ENCODE data around the gene TAS2R60.
A peak's percentile ranks its signal among the peaks of the same experiment; 100 is the strongest.
"Not testable (repeated sequence)": the region's sequence is repeated elsewhere in the genome, so short reads cannot be mapped to it uniquely, and the experiment has no call there.

TAS2R60 gene

DNA sequence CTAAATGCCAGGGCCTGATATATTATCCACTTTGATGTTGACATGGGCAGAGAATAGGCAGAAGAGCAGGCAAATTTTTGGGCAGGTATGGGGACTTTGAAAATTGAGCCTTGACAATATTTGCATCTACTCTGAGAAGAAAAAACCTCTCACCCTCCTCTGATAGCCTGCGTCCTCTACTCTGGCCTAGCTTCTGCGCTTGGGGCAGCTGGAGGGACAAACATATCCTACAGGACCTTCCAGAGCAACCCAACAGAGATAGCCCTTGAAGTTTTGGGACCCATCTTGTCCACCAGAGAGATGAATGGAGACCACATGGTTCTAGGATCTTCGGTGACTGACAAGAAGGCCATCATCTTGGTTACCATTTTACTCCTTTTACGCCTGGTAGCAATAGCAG lies at the start of gene TAS2R60:
Gene TAS2R60 (plus strand): TSS at position 301 of the 400 bp plus-strand sequence. CDS start 0 bp downstream, at position 301.
- no peak for DNase-seq

DNA sequence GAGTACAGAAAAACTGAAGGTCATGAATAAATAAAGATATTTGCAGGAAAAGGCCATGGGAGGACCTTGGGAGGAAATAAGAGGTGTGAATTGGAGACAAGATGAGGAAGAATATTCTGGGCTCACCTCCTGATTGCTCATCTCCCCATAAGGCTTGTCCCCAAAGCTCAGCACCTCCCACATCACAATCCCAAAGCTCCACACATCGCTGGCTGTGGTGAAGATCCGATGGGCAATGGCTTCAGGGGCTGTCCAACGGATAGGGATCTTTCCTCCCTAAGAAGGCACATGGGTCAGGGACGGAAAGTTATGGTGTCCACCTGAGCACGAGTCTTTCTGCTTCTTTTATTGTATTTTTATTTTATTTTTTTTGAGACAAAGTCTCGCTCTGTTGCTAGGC lies 49.2 kb upstream of the TAS2R60 start:
- DNase-seq: no peak

GRCh38 chr7:143394777-143395176 lies 48.5 kb upstream of the TAS2R60 start:
- no peak for DNase-seq

- peak in 5 of 58 donors; percentile 13 to 29 (median 16) for DNase-seq
Measured at GRCh38 chr7:143395187-143396149, 47.8 kb upstream of the TAS2R60 start.

GRCh38 chr7:143396182-143396581 lies 47.1 kb upstream of the TAS2R60 start:
- DNase-seq: no peak

DNA sequence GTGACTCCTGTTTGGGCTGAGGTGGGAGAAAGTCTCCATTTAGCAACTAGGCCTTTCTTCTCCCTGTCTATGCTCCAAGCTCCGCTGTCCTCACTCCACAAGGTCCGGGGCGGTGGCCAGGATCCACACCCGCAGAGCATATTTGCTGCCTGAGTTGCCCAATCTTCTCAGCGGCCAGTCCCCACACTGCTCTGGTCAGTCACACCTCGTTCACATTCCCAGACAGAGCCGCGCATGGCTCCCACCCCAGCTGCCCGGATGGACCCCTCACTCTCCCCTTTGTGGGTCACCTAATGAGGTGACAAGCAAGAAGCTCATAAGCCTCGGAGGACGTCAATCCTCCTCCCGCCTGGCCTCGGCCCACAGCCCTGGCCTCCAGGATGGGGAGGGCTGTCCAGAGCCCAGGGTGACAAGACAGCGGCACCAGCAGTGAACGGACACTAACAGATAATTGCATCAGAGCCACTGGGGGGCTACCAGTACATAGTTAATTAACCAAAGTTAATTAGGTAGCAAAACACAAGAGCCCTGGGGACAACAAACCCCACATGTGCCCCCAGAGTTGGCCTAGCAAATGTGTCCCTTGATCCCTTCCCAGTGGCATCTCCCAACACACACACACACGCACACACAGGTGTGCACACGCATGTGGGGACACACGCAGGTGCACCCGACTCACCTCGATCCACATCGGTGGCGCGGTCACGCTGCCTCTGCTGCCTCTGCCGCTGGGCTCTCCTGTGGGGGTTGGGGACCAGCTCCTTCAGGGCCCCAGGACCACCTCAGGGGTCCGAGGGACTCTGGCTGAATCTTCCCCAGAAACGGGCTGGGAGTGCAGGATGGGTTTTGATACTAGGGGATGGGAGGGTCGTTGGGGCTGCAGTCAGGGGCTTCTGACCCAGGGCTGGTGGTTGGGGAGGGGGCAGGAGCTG lies 46.4 kb upstream of the TAS2R60 start:
- DNase-seq: no peak

DNA sequence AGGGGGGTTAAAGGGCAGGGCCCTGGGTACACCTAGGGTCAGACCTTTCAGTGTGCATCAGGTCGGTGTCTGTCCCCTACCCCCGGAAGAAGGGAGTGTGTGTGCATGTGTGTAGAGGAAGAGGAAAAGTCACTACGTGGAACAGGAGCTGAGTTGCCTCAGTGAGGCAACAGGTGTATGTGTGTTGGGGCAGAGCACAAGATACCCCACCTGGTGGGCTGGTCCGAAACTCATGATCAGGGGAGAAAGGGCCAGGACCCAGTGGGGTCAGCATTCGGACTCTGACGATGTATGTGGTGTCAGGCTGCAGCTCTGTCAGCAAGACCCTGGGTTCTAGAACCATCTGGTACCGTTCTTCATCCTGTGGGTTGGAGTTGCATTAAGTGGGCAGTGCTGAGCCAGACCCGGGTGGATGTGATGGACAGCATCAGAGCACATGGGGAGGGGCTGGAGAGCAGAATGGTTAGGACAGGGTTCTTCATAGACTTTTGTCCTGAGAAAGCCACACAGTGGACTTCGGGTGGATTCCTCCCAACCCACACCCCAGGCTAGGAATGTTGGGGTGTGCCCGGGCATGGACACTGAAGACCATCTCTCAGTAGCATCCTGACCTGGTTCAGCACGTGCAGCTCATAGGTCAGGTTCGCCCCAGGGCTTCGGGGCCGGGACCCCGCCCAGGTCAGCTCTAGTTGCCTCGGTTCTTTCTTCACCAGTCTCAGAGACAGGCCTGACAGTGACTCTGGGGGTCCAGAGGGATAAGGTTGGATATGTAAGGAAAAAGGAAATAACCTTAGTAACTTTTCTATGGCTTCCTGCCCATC lies 45.3 kb upstream of the TAS2R60 start:
- no peak for DNase-seq

DNA sequence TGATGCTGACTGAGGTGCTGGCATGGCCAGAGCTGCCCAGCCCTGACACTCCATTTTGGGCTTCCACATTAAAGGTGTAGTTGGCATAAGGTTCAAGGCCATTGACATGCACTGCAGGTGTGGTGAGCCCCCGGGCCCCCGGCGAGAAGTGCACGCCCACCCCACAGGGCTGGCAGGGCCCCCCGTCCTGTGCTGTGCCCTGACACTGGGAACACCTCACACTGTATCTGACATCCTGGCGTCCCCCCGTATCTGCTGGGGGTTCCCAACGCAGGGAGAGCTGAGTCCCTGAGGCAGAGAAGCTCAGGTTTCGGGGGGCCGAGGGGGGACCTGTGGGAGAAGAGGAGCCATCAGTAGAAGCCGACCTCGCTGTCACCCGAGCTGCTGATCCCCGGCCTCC lies 44.6 kb upstream of the TAS2R60 start:
- no peak for DNase-seq

GRCh38 chr7:143399151-143399550 lies 44.1 kb upstream of the TAS2R60 start:
- DNase-seq: no peak

- no peak for DNase-seq
Measured at GRCh38 chr7:143399642-143400041, 43.6 kb upstream of the TAS2R60 start.

GRCh38 chr7:143401265-143401664 lies 42.0 kb upstream of the TAS2R60 start:
- no peak for DNase-seq

DNA sequence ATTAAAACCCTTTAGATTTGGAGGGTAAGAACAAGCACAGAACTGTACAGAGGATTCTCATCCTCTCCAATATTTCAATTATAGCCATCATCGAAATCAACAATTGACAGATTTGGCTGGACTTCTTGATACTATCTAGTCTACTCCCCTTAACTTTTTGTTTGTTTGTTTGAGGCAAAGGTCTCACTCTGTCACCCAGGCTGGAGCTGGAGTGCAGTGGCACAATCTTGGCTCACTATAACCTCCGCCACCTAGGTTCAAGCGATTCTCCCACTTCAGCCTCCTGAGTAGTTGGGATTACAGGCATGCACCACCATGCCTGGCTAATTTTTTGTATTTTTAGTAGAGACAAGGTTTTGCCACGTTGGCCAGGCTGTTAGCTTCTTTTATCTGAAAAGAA lies 41.0 kb upstream of the TAS2R60 start:
- DNase-seq: not testable (repeated sequence)

- no peak for DNase-seq
Measured at GRCh38 chr7:143405173-143406001, 37.9 kb upstream of the TAS2R60 start.

DNA sequence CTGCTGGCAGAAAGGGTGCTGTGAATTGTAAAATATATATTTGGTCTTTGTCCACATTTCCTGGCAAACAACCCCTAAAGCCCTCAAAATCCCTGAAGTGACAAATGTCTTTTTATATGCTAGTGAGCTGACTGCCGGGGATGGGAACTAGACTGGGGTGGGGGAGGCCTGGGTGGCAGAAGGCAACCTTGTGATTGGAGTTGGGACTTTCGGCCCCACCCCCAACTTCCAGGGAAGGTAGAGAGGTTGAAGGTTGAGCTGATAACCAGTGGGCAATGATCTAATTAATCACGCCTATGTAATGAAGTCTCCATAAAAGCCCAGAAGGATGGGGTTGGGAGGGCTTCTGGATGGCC lies 37.3 kb upstream of the TAS2R60 start:
- DNase-seq: no peak

GRCh38 chr7:143407287-143408251 lies 35.7 kb upstream of the TAS2R60 start:
- DNase-seq: no peak

DNA sequence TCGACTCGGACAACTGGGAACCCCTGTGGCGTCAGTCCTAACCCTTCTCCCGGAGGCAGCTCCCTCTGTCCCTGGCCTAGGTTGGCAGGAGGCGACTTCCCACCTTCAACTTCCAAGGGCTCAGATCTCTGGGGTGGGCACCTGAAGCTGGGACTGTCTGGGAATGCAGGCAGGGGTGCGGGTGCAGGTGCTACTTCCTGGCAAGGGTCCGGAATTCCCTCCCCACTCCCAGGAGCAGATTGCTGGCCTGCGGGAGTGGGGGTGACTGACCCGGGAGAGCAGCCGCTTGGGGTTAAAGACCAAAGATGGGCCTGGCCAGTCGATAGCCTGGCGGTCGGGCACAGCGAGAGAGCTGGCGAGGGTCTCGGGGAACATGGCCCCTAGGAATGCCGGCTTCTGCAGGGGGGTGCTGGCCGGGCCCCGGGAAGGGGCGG lies 35.0 kb upstream of the TAS2R60 start:
- no peak for DNase-seq

GRCh38 chr7:143408686-143409561 lies 34.3 kb upstream of the TAS2R60 start, which contains the start of gene EPHA1:
TSS of gene EPHA1 (minus strand) at chr7:143408856. CDS start at chr7:143408805, 51 bp downstream.
- DNase-seq: no peak

DNA sequence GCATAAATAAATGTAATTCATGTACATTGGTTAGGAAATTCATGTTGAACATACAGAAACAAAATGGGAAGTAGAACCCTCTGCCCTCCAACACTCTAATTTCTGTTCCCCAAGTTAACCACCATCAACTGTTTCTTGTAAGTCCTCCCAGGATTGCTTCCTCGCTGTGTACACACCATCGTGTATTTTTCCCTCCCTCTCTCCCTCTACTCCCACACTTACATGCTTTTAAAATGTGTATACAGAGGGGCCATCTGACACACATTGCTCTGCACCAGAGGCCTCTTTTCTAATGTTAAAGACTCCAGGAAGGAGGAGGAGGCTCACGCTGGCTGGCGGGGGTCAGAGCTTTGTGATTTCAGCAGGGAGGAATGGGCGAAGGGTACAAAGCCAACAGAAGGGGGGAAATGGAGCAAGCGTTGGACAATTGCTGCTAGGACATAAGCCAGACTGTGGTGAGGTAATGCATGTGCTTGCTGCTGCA lies 32.7 kb upstream of the TAS2R60 start:
- no peak for DNase-seq

All from anterior cingulate cortex (tissue), 58 donors.